GM19324 (cell line): ENCODE data around the gene NFASC.

Experiments
- ATAC-seq: cut with Tn5 transposase; IDR thresholded peaks from one replicate; pipeline ENCODE4 v1.9.1; 2021; ENCODE audit warnings: mild to moderate bottlenecking, moderate library complexity; ENCODE audit not compliant: unreplicated experiment, low FRiP score

The NFASC gene

GRCh38 chr1:204947338-204947737, 76.7 kb downstream of the NFASC start:
- ATAC-seq = no peak

GRCh38 chr1:204947747-204948146, 77.1 kb downstream of the NFASC start:
- ATAC-seq = no peak

- no peak for ATAC-seq
These were observed 79.8 kb downstream of the NFASC start for GRCh38 chr1:204950353-204951001.

GRCh38 chr1:204958317-204959307, 88.0 kb downstream of the NFASC start:
- ATAC-seq = no peak

- ATAC-seq = no peak
These were observed 88.7 kb downstream of the NFASC start for GRCh38 chr1:204959374-204959773.

- no peak for ATAC-seq
These were observed 89.2 kb downstream of the NFASC start for GRCh38 chr1:204959836-204960235.

GRCh38 chr1:204960306-204961125, 89.9 kb downstream of the NFASC start:
- no peak for ATAC-seq

GRCh38 chr1:204961765-204962419, 91.2 kb downstream of the NFASC start:
- no peak for ATAC-seq

- ATAC-seq = no peak
These were observed 92.3 kb downstream of the NFASC start for GRCh38 chr1:204962742-204963632.

- ATAC-seq = no peak
These were observed 96.8 kb downstream of the NFASC start for GRCh38 chr1:204967451-204967850.

GRCh38 chr1:204968135-204968534, 97.5 kb downstream of the NFASC start:
- ATAC-seq = no peak

- ATAC-seq = no peak
These were observed 98.3 kb downstream of the NFASC start for GRCh38 chr1:204968951-204969350.

- no peak for ATAC-seq
These were observed 100.3 kb downstream of the NFASC start for GRCh38 chr1:204970937-204971336.

- no peak for ATAC-seq
These were observed 101.1 kb downstream of the NFASC start for GRCh38 chr1:204971517-204972336.

- no peak for ATAC-seq
These were observed 101.8 kb downstream of the NFASC start for GRCh38 chr1:204972426-204972825.

- no peak for ATAC-seq
These were observed 102.8 kb downstream of the NFASC start for GRCh38 chr1:204973449-204973848.

GRCh38 chr1:204974327-204974726, 103.7 kb downstream of the NFASC start:
- ATAC-seq = no peak

GRCh38 chr1:204975021-204975420, 104.4 kb downstream of the NFASC start:
- ATAC-seq = no peak
